DND-41 (cell line): ENCODE data around the gene SPATA31D4.

Source experiments
- ATAC-seq: fragments of 200-7000 bp; cut with Tn5 transposase; 3 replicates; pipeline ENCODE4 v1.9.1; 2021; ENCODE audit warnings: low read depth; ENCODE audit not compliant: insufficient read depth
- DNase-seq: peaks from one replicate; pipeline ENCODE4 v3.0.0-alpha.2; 2020
- H2AFZ ChIP-seq: 2 replicates; pipeline ENCODE4 v1.6.0; 2012; ENCODE audit warnings: low read depth, low read length
- H3K27ac ChIP-seq: 2 replicates; pipeline ENCODE4 v1.5.1; 2012; ENCODE audit warnings: low read length, inconsistent platforms
- H3K27me3 ChIP-seq: fragments of 200-600 bp; sonication (generic); 2 replicates; pipeline ENCODE4 v1.6.0; 2012; ENCODE audit warnings: low read length, mild to moderate bottlenecking, inconsistent platforms; ENCODE audit not compliant: insufficient read depth, poor library complexity
- H3K36me3 ChIP-seq: 2 replicates; pipeline ENCODE4 v1.5.1; 2012; ENCODE audit warnings: low read length, inconsistent platforms; ENCODE audit not compliant: insufficient read depth
- H3K4me1 ChIP-seq: 2 replicates; pipeline ENCODE4 v1.5.1; 2012; ENCODE audit warnings: mild to moderate bottlenecking, low read length; ENCODE audit not compliant: insufficient read depth
- H3K4me2 ChIP-seq: 2 replicates; pipeline ENCODE4 v1.6.0; 2012; ENCODE audit warnings: mild to moderate bottlenecking, moderate library complexity, low read length, inconsistent platforms; ENCODE audit not compliant: insufficient read depth
- H3K4me3 ChIP-seq, 2 experiments: fragments of 200-600 bp in 1 of 2; shearing (Covaris generic) in 1 of 2; 2 replicates each; pipeline ENCODE4 v1.5.1; 2012 to 2016; ENCODE audit warnings: inconsistent platforms in 2 of 2, low read length in 2 of 2, mild to moderate bottlenecking in 2 of 2, low read depth in 1 of 2, moderate library complexity in 1 of 2
- H3K79me2 ChIP-seq: 2 replicates; pipeline ENCODE4 v1.6.0; 2012; ENCODE audit warnings: low read length, inconsistent platforms; ENCODE audit not compliant: insufficient read depth
- H3K9ac ChIP-seq: 2 replicates; pipeline ENCODE4 v1.6.0; 2012; ENCODE audit warnings: low read depth, mild to moderate bottlenecking, inconsistent platforms, low read length, moderate library complexity
- H3K9me3 ChIP-seq: 2 replicates; pipeline ENCODE4 v1.5.1; 2012; ENCODE audit warnings: low read length, moderate library complexity, mild to moderate bottlenecking, inconsistent platforms; ENCODE audit not compliant: insufficient read depth, severe bottlenecking
- H4K20me1 ChIP-seq: 2 replicates; pipeline ENCODE4 v1.6.0; 2012; ENCODE audit warnings: low read length; ENCODE audit not compliant: insufficient read depth
- CTCF ChIP-seq: IDR thresholded peaks from 2 replicates; pipeline ENCODE4 v1.5.1; 2012; ENCODE audit warnings: borderline replicate concordance, low read length, moderate library complexity, mild to moderate bottlenecking; ENCODE audit not compliant: poor library complexity, severe bottlenecking; ENCODE audit errors: extremely low read depth
- EZH2 ChIP-seq: IDR thresholded peaks from 3 replicates; pipeline ENCODE4 v1.6.1; 2012; ENCODE audit warnings: borderline replicate concordance, low read depth, mild to moderate bottlenecking, moderate library complexity, low read length, inconsistent platforms; ENCODE audit not compliant: severe bottlenecking

SPATA31D4 gene

GRCh38 chr9:81886665-81887064 lies 41.6 kb upstream of the SPATA31D4 start:
- H4K20me1 ChIP-seq = no peaks in the 10 kb centered on the region
- H3K4me2 ChIP-seq = no peak overlapping the region
- H2AFZ ChIP-seq = no peak overlapping the region
- ATAC-seq (no peak), DNase-seq (no peak)
- no peaks in the 10 kb centered on the region for H3K4me1 ChIP-seq
- no peak overlapping the region for H3K9ac ChIP-seq
- no peak overlapping the region for H3K27ac ChIP-seq
- H3K9me3 ChIP-seq = no peaks in the 10 kb centered on the region
- no peak overlapping the region for H3K4me3 ChIP-seq
- TF ChIP-seq CTCF (no peak), EZH2 (no peak)
- no peaks in the 10 kb centered on the region for H3K36me3 ChIP-seq
- no peaks in the 10 kb centered on the region for H3K27me3 ChIP-seq
- H3K79me2 ChIP-seq = no peaks in the 10 kb centered on the region

- Histone ChIP-seq H3K4me3 (no peak overlapping the region), H3K79me2 (no peaks in the 10 kb centered on the region), H3K9ac (no peak overlapping the region), H3K36me3 (no peaks in the 10 kb centered on the region), H3K27ac (no peak overlapping the region), H3K4me1 (no peaks in the 10 kb centered on the region), H4K20me1 (no peaks in the 10 kb centered on the region), H2AFZ (no peak overlapping the region), H3K9me3 (no peaks in the 10 kb centered on the region), H3K4me2 (no peak overlapping the region), H3K27me3 (no peaks in the 10 kb centered on the region)
- no peak for ATAC-seq
- DNase-seq = no peak
- TF ChIP-seq EZH2 = no peak
- no peak for TF ChIP-seq CTCF
Measured at GRCh38 chr9:81890104-81890503, 38.1 kb upstream of the SPATA31D4 start.

DNA sequence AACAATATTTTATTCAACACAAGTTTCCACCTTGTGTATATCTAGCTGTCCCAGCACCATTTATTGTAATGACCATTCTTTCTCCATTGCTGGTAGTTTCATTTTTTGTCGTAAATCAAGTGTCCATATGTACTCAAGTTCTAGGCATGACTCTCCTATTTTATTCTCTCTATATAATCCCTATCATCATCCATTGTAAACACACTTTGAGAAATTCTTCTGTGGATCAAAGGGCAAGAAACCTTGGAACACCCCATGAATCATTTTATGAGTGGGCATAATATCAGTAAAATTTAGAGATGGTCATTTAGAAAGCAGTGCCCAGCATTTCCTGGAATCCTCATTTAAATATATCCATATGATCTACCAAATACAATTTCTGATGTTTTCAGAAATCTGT lies 35.8 kb upstream of the SPATA31D4 start:
- H3K4me3 ChIP-seq = no peak overlapping the region
- no peak for TF ChIP-seq CTCF
- no peak overlapping the region for H3K9ac ChIP-seq
- no peaks in the 10 kb centered on the region for H3K27me3 ChIP-seq
- H4K20me1 ChIP-seq = no peaks in the 10 kb centered on the region
- no peaks in the 10 kb centered on the region for H3K36me3 ChIP-seq
- no peak for ATAC-seq
- H3K79me2 ChIP-seq = no peaks in the 10 kb centered on the region
- no peak overlapping the region for H3K4me2 ChIP-seq
- no peak overlapping the region for H2AFZ ChIP-seq
- no peaks in the 10 kb centered on the region for H3K9me3 ChIP-seq
- no peaks in the 10 kb centered on the region for H3K4me1 ChIP-seq
- no peak for DNase-seq
- no peak overlapping the region for H3K27ac ChIP-seq

GRCh38 chr9:81893929-81894328 lies 34.3 kb upstream of the SPATA31D4 start:
- no peak for TF ChIP-seq CTCF
- TF ChIP-seq EZH2 = no peak
- Histone ChIP-seq H3K4me1 (no peaks in the 10 kb centered on the region), H3K27ac (no peak overlapping the region), H4K20me1 (no peaks in the 10 kb centered on the region), H3K9ac (no peak overlapping the region), H3K4me2 (no peak overlapping the region), H3K27me3 (no peaks in the 10 kb centered on the region), H3K36me3 (no peaks in the 10 kb centered on the region), H3K9me3 (no peaks in the 10 kb centered on the region), H3K79me2 (no peaks in the 10 kb centered on the region), H2AFZ (no peak overlapping the region), H3K4me3 (no peak overlapping the region)
- DNase-seq (no peak), ATAC-seq (no peak)
